GM18517 (cell line): ENCODE measurements around the gene KDM4B.
"Not testable (repeated sequence)": the region's sequence is repeated elsewhere in the genome, so short reads cannot be mapped to it uniquely, and the experiment has no call there.

Source experiments
- ATAC-seq: cut with Tn5 transposase; IDR thresholded peaks from one replicate; pipeline ENCODE4 v1.9.1; 2021; ENCODE audit warnings: mild to moderate bottlenecking, moderate library complexity; ENCODE audit not compliant: unreplicated experiment

KDM4B gene

GRCh38 chr19:5011476-5012238 lies 42.7 kb downstream of the KDM4B start:
- no peak for ATAC-seq

- ATAC-seq = no peak
Measured at GRCh38 chr19:5012688-5013457, 44.0 kb downstream of the KDM4B start.

GRCh38 chr19:5013761-5014160 lies 44.8 kb downstream of the KDM4B start:
- no peak for ATAC-seq

GRCh38 chr19:5014941-5015340 lies 46.0 kb downstream of the KDM4B start:
- ATAC-seq = no peak

- no peak for ATAC-seq
Measured at GRCh38 chr19:5016268-5016667, 47.4 kb downstream of the KDM4B start.

GRCh38 chr19:5016781-5017180 lies 47.9 kb downstream of the KDM4B start:
- ATAC-seq = no peak

- no peak for ATAC-seq
Measured at GRCh38 chr19:5017235-5017634, 48.3 kb downstream of the KDM4B start.

GRCh38 chr19:5018224-5019015 lies 49.5 kb downstream of the KDM4B start:
- ATAC-seq = no peak

GRCh38 chr19:5020368-5020767 lies 51.5 kb downstream of the KDM4B start:
- ATAC-seq = no peak

GRCh38 chr19:5021046-5021445 lies 52.1 kb downstream of the KDM4B start:
- ATAC-seq = no peak

- ATAC-seq = no peak
Measured at GRCh38 chr19:5022066-5022860, 53.4 kb downstream of the KDM4B start.

GRCh38 chr19:5023128-5023571 lies 54.2 kb downstream of the KDM4B start:
- ATAC-seq = no peak

- ATAC-seq = no peak
Measured at GRCh38 chr19:5024282-5024681, 55.4 kb downstream of the KDM4B start.

- ATAC-seq = no peak
Measured at GRCh38 chr19:5025027-5025426, 56.1 kb downstream of the KDM4B start.

- ATAC-seq = no peak
Measured at GRCh38 chr19:5026706-5027273, 57.9 kb downstream of the KDM4B start.

GRCh38 chr19:5028229-5028886 lies 59.4 kb downstream of the KDM4B start:
- ATAC-seq = no peak

- not testable (repeated sequence) for ATAC-seq
Measured at GRCh38 chr19:5029596-5029995, 60.7 kb downstream of the KDM4B start.

- no peak for ATAC-seq
Measured at GRCh38 chr19:5030136-5030820, 61.4 kb downstream of the KDM4B start.

GRCh38 chr19:5030822-5031221 lies 61.9 kb downstream of the KDM4B start:
- ATAC-seq = no peak
